Coronary artery (tissue), 2 donors: Measurements from ENCODE around the gene PTPRE.

Experiments
- DNase-seq: peaks from one replicate; pipeline ENCODE4 v3.0.0-alpha.2; 2017; ENCODE audit warnings: low spot score
- H3K27ac ChIP-seq, 2 donors: fragments of 200-600 bp; sonication (generic); one replicate each; pipeline ENCODE4 v1.5.1; 2016 to 2019
- H3K4me3 ChIP-seq: fragments of 200-600 bp; sonication (generic); 2 replicates; pipeline ENCODE4 v1.5.1; 2016; ENCODE audit warnings: mild to moderate bottlenecking, moderate library complexity
- TF ChIP-seq, protein P1 (sequence below): fragments of 200-600 bp; sonication (generic); IDR thresholded peaks from one replicate; pipeline ENCODE4 v1.5.1; 2019; ENCODE audit warnings: antibody characterized with exemption

PTPRE gene

DNA sequence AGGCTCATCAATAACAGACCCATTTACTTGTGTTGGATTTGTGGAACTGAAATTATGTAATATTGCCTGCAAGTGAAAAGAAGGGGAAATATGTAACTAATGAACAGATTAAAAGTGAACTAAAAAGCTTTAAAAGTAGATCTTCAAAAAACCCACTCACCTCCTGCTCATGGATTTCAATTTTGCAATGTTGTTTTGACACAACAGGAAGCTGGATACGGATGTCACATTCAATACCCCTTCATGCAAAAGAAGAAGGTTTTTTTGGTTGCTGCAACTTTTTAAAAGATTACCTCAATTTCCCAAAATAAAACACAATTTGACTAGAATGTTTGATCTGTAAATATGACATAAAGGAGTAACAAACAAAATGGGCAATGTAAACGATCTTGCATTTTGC lies 216.0 kb downstream of the PTPRE start:
- no peak for DNase-seq
- H3K27ac ChIP-seq, result no peak overlapping the region
- TF ChIP-seq, protein P1, sequence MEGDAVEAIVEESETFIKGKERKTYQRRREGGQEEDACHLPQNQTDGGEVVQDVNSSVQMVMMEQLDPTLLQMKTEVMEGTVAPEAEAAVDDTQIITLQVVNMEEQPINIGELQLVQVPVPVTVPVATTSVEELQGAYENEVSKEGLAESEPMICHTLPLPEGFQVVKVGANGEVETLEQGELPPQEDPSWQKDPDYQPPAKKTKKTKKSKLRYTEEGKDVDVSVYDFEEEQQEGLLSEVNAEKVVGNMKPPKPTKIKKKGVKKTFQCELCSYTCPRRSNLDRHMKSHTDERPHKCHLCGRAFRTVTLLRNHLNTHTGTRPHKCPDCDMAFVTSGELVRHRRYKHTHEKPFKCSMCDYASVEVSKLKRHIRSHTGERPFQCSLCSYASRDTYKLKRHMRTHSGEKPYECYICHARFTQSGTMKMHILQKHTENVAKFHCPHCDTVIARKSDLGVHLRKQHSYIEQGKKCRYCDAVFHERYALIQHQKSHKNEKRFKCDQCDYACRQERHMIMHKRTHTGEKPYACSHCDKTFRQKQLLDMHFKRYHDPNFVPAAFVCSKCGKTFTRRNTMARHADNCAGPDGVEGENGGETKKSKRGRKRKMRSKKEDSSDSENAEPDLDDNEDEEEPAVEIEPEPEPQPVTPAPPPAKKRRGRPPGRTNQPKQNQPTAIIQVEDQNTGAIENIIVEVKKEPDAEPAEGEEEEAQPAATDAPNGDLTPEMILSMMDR, result no peak
- H3K4me3 ChIP-seq, result no peak overlapping the region

DNA sequence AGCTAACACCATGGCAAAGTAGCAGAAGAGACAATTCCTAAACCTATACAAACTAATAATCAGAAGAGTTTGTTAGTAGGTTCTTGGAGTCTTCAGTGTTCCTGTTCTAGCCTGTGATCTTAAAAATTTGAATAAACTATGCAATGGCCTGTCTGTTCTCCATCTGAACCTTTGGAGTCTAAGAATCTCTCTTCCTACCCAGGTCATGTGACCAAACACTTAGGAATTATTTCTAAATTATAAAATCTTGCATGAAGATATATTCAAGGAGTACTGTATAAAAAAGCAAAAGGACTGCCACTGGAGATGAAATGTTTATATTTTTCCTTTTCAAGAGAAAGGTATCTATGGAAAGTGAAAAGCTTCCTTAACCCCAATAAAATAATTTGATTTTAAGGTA lies 216.9 kb downstream of the PTPRE start:
- no peak for DNase-seq
- Histone ChIP-seq H3K4me3 (no peak overlapping the region), H3K27ac (no peak overlapping the region)
- TF ChIP-seq, protein P1, result no peak

DNA sequence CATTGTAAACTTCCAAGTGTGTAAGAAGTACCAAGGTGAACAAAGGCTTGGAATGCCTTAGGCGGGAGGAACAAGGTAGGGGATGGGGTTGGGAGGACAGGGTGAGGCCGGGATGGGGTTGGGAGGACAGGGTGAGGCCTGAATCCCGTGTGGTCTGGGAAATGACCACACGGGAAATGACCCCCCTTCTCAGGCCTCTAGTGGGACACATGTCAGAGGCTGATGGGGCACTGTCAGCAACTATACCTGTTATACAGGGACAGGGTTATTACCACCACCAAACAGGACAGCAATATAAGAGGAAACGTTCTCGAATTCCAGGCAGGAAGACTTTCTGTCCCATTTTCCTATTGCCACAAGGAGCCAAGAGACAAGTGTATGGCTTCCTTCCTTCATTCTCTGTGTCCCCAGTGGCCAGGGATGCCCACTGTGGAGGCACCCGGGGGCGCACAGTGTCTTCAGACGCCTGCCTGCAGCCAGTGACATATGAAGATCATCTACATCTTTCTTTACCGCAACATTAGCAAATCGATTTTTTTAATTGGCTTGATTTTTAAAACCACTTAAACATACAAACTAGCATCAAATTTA lies 218.0 kb downstream of the PTPRE start:
- DNase-seq, result no peak
- TF ChIP-seq, protein P1, result no peak
- Histone ChIP-seq H3K4me3 (no peak overlapping the region), H3K27ac (no peak overlapping the region)

DNA sequence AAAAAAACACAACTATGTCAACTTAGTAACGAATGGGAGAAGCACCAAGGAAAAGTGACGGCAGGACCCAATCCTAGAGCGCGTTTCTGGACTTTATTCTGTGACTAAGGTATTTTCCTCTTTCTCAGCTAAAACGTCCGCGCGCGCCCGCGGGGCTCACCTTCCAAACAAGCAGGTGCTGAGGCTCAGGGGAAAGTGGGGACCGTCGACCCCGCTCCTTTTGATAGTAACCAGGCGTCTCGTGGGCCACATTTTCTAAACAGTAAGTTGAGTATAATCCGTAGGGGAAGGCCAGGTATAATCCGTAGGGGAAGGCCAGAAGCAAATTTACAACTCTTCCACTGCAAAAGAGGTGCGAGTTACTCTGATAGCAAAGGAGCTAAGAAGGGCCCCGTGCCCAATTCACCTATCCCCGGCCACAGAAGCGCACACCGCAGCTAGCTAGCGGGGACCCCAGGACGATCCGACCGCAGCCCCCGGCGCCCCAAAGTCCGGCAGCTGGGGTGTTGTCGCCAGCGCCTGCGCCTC lies 218.6 kb downstream of the PTPRE start:
- H3K4me3 ChIP-seq, result peak overlapping the region; percentile 76
- no peak overlapping the region for H3K27ac ChIP-seq
- no peak for DNase-seq
- TF ChIP-seq, protein P1, result no peak

DNA sequence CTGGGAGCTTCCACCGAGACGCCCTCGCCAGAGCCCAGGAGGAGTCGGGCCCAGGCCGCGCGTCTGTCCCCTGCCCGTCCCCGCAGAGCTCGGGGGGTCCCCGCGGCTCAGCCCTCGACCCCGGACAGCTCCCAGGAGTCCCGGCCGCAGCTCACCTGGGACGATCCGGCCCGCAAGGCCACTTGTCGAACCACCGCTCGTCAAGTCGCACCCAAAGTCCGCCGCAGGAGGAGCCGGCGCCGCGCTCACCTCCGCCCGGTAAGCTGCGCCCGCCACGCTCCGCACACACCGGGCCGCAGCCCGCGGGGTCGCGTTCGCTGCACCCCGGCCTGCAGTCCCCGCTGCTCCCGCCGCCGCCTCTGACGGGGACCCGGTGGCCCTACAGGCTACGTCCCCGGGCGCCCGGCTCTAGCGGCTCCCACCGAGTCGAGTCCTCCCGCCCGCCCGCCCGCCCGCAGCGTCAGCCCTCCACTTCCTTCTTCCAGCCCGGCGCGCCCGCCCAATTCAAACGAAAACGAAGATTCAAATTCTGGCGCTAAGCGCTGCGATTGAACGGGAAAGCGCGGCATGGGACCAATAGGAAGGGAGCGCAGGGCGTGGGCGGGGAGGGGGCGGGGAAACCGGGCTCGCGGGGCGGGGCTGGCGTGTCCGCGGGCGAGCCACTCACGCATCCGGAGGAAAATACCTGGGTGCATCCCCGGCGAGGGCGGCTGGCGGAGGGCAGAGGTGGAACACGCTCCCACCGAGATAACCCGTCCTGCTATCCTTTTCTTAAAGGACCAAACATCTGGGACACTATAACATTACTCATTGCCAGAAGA lies 219.3 kb downstream of the PTPRE start, which contains the start of gene MKI67:
Gene MKI67 (minus strand): TSS at position 480 of the 821 bp plus-strand sequence. CDS start 756 bp downstream, outside the sequence.
- DNase-seq, result peak; percentile 82
- TF ChIP-seq, protein P1, result no peak
- peak within 1 kb of the TSS; percentile 76 for H3K4me3 ChIP-seq
- no peak within 1 kb of the TSS for H3K27ac ChIP-seq

DNA sequence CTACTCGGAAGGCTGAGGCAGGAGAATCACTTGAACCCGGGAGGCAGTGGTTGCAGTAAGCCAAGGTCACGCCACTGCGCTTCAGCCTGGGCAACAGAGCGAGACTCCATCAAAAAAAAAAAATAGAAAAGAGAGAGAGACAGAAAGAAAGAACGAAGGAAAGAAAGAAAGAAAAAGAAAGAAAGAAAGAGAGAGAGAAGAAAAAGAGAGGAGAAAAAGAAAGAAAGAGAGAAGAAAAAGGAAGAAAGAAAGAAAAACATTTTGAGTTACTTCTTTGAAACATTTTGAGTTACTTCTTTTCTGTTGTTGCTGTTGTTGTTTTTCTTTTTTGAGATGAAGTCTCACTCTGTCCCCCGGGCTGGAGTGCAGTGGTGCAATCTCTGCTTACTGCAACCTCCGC lies 221.7 kb downstream of the PTPRE start:
- Histone ChIP-seq H3K27ac (no peak overlapping the region), H3K4me3 (no peak overlapping the region)
- no peak for DNase-seq
- TF ChIP-seq, protein P1, result no peak

DNA sequence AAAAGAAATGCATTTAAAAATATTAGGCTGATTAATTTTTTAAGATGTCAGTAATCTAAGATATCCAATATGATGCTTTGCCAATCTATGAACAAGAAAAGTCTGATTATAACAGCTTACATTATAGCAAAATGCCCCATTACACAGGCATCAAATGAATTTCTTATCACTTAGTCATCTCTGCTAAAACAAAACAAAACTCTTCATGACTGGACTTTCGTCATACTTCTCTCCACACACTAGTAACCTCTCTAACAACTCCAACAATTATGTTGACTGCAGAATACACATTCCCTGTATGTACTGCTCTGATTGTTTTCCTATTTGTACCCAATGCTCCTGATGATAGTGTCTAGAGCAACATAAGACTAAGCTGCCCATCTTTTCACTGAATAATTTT lies 223.1 kb downstream of the PTPRE start:
- no peak for DNase-seq
- TF ChIP-seq, protein P1, result no peak
- Histone ChIP-seq H3K27ac (no peak overlapping the region), H3K4me3 (no peak overlapping the region)
